HFF-Myc (cell line): Measurements from ENCODE around the gene RIN3.

Experiments
- DNase-seq: peaks from one replicate; pipeline ENCODE4 v3.0.0-alpha.2; 2011; ENCODE audit warnings: low read depth; ENCODE audit errors: extremely low read depth
- H3K4me3 ChIP-seq: replicated peaks from 2 replicates; pipeline ENCODE4 v1.5.1; 2011; ENCODE audit warnings: low read depth, mild to moderate bottlenecking, control low read depth, low read length
- TF ChIP-seq, protein P1 (sequence below): IDR thresholded peaks from 2 replicates; pipeline ENCODE4 v1.5.1; 2012; ENCODE audit warnings: mild to moderate bottlenecking, low read depth, low read length, control low read depth; ENCODE audit errors: missing control alignments

RIN3 gene

DNA sequence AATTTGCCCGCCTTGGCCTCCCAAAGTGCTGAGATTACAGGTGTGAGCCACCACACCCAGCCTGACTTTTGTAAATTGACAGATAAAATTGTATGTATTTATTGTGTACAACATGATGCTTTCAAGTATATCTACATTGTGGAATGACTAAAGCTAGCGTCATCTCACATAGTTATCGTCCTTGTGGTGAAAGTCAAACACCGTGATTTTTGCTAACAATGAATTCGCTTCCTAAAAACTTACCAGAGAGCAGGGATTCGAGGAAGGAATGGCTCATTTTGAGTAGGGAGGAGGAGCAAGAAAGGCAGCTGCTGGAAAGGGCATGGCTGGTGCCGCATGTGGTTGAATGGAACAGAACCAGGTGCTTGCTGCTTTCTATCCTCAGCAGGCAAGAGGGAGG, 149.5 kb downstream of the RIN3 start:
- no peak for DNase-seq
- H3K4me3 ChIP-seq = no peak overlapping the region
- TF ChIP-seq, protein P1, sequence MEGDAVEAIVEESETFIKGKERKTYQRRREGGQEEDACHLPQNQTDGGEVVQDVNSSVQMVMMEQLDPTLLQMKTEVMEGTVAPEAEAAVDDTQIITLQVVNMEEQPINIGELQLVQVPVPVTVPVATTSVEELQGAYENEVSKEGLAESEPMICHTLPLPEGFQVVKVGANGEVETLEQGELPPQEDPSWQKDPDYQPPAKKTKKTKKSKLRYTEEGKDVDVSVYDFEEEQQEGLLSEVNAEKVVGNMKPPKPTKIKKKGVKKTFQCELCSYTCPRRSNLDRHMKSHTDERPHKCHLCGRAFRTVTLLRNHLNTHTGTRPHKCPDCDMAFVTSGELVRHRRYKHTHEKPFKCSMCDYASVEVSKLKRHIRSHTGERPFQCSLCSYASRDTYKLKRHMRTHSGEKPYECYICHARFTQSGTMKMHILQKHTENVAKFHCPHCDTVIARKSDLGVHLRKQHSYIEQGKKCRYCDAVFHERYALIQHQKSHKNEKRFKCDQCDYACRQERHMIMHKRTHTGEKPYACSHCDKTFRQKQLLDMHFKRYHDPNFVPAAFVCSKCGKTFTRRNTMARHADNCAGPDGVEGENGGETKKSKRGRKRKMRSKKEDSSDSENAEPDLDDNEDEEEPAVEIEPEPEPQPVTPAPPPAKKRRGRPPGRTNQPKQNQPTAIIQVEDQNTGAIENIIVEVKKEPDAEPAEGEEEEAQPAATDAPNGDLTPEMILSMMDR = no peak

GRCh38 chr14:92665661-92666110, 152.1 kb downstream of the RIN3 start:
- TF ChIP-seq, protein P1 = no peak
- DNase-seq = no peak
- H3K4me3 ChIP-seq = no peak overlapping the region

- DNase-seq = no peak
- no peak overlapping the region for H3K4me3 ChIP-seq
- TF ChIP-seq, protein P1 = no peak
These were observed 152.7 kb downstream of the RIN3 start for GRCh38 chr14:92666251-92666650.

DNA sequence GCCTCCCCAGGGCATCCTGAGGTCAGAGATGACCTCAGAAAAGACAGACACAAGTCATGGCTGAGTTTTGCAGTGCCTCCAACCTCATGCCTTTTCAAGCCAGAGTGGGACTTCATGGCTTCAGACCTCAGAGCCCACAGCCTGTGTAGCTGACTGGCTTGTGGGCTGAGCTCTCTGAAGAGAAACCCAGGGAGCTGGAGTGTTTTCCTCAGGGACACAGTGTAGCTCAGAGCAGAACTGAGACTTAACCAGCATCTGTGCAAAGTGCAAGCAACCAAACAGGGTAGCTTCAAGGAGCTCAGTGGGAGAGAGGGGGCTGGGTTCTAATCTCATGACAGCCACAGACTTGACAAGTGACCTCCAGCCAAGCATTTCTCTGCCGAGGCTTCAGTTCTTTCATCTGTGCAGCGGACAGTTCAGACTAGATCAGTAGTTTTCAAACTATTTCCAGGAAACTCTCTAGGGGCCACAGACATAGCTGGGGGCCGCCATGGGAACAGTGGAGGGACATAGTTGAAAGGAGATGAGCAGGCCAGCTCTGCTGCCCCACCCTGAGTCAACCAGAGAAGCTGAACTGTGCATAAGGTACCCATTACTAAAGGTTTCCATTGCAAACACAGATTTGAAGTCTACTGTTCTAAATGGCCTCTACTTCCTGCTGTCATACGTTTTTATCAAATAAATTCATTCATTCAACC, 154.8 kb downstream of the RIN3 start:
- TF ChIP-seq, protein P1 = no peak
- DNase-seq = no peak
- H3K4me3 ChIP-seq = no peak overlapping the region

GRCh38 chr14:92670160-92670559, 156.6 kb downstream of the RIN3 start:
- TF ChIP-seq, protein P1 = peak; percentile 55
- peak; percentile 97 for DNase-seq
- no peak overlapping the region for H3K4me3 ChIP-seq

DNA sequence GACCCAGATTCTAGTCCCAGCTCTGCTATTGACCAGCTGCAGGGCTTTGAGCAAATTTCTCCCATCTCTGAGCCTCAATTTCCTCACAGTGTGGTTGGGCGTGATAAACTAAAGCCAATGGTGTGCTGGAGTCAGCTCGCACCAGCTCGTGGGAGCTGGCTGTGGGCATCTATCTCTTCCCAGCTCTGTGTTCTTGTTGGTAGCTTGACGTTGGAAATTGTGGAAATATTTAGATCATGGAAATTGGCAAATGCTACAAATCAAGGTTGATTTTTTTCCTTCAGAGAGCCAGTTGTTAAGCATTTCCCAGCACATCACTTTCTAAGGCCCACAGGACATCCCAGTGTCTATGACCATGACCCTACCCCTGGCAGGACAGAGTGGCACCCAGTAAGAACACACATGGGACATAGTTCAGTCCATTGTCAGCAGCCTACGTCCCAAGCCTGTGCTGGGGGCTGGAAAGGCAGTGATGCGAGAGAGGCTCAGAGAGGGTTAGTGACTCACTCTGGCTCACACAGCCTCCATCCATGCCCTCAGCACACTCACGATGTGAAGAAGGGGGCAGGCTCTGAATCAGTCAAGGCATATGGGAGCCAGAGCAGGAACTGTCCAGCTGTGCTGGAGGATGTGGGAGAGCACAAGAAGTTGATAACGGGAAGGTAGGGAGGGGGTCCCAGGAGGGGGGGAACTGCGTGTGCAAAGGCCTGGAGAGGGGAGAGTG, 157.2 kb downstream of the RIN3 start:
- TF ChIP-seq, protein P1 = no peak
- DNase-seq = no peak
- H3K4me3 ChIP-seq = no peak overlapping the region
